Stimulated activated CD8-positive, alpha-beta memory T cell treated with anti-CD3 and anti-CD28 coated beads, Interleukin-12 subunit alpha, Interleukin-12 subunit beta, amount 100 ng/mL, for 1 hour (primary cell): ENCODE data around the gene COL27A1.

Experiments used
- DNase-seq: peaks from one replicate; pipeline ENCODE4 v3.0.0-alpha.2; 2020; ENCODE audit warnings: low read depth

COL27A1 gene

GRCh38 chr9:114155263-114155994, at the start of gene COL27A1:
Gene COL27A1 (plus strand): TSS chr9:114155537. CDS start chr9:114155951, 414 bp downstream.
- DNase-seq: peak; percentile 59

GRCh38 chr9:114107286-114108001, 47.9 kb upstream of the COL27A1 start:
- DNase-seq: no peak

GRCh38 chr9:114108016-114108833, 47.1 kb upstream of the COL27A1 start:
- DNase-seq: peak; percentile 20

GRCh38 chr9:114109124-114109523, 46.2 kb upstream of the COL27A1 start:
- DNase-seq: no peak

- no peak for DNase-seq
Measured at GRCh38 chr9:114110180-114110579, 45.2 kb upstream of the COL27A1 start.

GRCh38 chr9:114112325-114112724, 43.0 kb upstream of the COL27A1 start:
- DNase-seq: no peak

GRCh38 chr9:114112778-114113584, 42.4 kb upstream of the COL27A1 start:
- DNase-seq: no peak

GRCh38 chr9:114114364-114114763, 41.0 kb upstream of the COL27A1 start:
- no peak for DNase-seq

GRCh38 chr9:114115654-114116125, 39.6 kb upstream of the COL27A1 start:
- no peak for DNase-seq

GRCh38 chr9:114116126-114116747, 39.1 kb upstream of the COL27A1 start:
- no peak for DNase-seq

- DNase-seq: no peak
Measured at GRCh38 chr9:114117614-114117995, 37.7 kb upstream of the COL27A1 start.

GRCh38 chr9:114117996-114118830, 37.1 kb upstream of the COL27A1 start:
- no peak for DNase-seq

- DNase-seq: no peak
Measured at GRCh38 chr9:114119242-114120191, 35.8 kb upstream of the COL27A1 start.

- no peak for DNase-seq
Measured at GRCh38 chr9:114120192-114121014, 34.9 kb upstream of the COL27A1 start.

GRCh38 chr9:114121227-114122135, 33.9 kb upstream of the COL27A1 start:
- no peak for DNase-seq

GRCh38 chr9:114122136-114123027, 33.0 kb upstream of the COL27A1 start:
- no peak for DNase-seq
